GM18951 (cell line): ENCODE results near the gene STXBP2.

Experiments
- POLR2A ChIP-seq: IDR thresholded peaks from 4 replicates; pipeline ENCODE4 v1.6.1; 2011; ENCODE audit warnings: mild to moderate bottlenecking; ENCODE audit not compliant: insufficient read length, insufficient read depth; ENCODE audit errors: extremely low read depth
- in situ Hi-C: fragments of 300-500 bp; cut with MboI; formaldehyde crosslinking; loops from one replicate; pipeline ENCODE4 v1.12.0; 2022; ENCODE audit warnings: low sequenced_read_pairs, mixed read lengths, inconsistent platforms; ENCODE audit not compliant: unreplicated experiment

STXBP2 gene

GRCh38 chr19:7607212-7607873, 29.6 kb upstream of the STXBP2 start:
- no peak for TF ChIP-seq POLR2A

DNA sequence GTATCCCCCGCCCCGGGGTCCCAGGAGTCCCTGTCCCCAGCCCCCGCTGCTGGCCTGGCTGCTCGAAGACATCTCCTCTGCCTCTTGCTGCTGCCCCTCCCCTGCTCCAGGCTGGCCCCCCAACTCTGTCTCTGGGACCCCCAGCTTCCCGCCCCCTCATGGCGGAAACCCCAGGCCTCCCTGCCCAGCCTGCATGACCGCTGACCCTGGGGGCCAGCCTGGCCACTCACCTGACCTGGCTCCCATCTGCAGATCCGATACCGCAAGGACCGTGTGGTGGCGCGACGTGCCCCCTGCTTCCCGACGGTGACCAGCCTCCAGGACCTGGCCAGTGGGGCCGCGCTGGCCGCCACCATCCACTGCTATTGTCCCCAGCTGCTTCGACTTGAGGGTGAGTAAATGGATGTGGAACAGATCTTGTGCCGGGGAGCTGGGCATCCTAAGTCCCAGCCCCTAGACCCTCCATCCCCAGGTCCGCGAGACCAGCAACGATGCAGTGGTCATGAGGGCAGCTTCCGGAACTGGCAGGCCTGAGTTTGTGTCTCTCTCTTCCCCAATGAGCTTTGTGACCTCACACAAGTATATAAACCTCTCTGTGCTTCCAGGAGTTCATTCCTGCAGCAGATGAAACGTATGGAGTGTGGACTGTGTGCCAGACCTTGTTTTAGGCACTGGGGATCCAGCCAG, 28.9 kb upstream of the STXBP2 start:
- in situ Hi-C loops, result no loop called here

More at GRCh38 chr19:7607212-7607873, 29.6 kb upstream of the STXBP2 start:
- in situ Hi-C loops, result no loop called here

GRCh38 chr19:7610491-7611240, 26.2 kb upstream of the STXBP2 start:
- in situ Hi-C loops, result no loop called here
- TF ChIP-seq POLR2A, result no peak

More for the DNA sequence above, 28.9 kb upstream of the STXBP2 start:
- TF ChIP-seq POLR2A, result no peak

GRCh38 chr19:7611541-7612279, 25.2 kb upstream of the STXBP2 start:
- no peak for TF ChIP-seq POLR2A
- in situ Hi-C loops, result no loop called here

DNA sequence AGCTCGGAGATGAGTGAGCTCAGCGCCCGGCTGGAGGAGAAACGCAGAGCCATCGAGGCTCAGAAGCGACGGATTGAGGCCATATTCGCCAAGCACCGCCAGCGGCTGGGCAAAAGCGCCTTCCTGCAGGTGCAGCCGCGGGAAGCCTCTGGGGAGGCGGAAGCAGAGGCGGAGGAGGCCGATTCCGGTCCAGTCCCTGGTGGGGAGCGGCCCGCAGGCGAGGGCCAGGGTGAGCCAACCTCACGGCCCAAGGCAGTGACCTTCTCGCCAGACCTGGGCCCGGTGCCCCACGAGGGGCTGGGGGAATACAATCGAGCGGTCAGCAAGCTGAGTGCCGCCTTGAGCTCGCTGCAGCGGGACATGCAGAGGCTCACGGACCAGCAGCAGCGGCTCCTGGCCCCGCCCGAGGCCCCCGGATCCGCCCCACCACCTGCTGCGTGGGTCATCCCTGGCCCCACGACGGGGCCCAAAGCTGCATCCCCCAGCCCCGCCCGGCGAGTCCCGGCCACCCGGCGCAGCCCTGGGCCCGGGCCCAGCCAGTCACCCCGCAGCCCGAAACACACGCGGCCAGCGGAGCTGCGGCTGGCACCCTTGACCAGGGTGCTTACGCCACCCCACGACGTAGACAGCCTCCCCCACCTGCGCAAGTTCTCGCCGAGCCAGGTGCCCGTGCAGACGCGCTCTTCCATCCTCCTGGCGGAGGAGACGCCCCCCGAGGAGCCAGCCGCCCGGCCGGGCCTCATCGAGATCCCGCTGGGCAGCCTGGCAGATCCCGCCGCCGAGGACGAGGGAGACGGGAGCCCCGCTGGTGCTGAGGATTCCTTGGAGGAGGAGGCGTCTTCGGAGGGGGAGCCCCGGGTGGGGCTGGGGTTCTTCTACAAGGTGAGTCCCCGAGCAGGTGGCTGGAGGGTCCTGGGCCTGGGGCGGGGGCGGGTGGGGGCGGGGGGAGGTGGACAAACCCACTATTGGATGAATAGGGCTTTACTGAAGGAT, 24.3 kb upstream of the STXBP2 start:
- no peak for TF ChIP-seq POLR2A
- in situ Hi-C loops, result no loop called here

DNA sequence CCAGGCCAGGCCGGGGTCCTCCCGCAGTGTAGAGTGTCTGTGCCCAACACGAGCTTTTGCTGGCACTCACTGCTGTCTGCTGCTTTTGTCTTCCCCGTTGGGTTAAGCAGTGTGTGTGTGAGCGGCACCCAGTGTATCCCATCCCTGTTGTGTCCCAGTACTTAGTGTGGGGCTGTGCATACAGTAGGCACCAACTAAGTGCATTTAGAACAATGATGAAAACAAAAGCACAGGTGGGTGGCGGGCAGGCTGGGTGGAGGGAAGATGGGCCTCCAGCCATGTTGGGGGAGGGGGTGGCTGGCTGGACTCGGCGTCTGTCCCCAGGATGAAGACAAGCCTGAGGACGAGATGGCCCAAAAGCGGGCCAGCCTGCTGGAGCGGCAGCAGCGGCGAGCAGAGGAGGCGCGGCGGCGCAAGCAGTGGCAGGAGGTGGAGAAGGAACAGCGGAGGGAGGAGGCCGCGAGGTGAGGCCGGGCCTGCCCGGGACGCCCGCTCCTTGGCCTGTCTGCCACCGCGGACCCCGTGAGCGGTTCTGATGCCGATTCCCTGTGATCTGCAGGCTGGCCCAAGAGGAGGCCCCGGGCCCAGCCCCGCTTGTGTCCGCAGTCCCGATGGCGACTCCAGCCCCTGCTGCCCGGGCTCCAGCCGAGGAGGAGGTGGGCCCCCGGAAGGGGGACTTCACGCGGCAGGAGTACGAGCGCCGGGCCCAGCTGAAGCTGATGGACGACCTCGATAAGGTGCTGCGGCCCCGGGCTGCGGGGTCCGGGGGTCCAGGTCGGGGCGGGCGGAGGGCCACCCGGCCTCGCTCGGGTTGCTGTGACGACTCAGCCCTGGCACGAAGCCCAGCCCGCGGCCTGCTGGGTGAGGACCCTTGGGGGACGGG, 21.8 kb upstream of the STXBP2 start:
- in situ Hi-C loops, result no loop called here

DNA sequence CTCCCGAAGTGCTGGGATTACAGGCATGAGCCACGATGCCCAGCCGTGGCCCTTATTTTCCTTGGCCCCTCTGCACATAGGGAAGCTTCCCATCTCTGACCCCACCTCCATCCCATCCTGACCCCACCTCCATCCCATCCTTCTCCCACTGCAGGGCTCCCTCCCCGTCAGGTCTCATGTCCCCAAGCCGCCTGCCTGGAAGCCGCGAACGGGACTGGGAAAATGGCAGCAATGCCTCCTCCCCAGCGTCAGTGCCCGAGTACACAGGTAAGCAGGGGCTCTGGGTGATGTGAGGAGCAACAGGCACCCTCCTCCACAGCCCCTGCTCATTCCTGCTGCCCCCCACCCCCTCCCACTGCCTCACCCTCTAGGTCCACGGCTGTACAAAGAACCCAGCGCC, 19.7 kb upstream of the STXBP2 start:
- in situ Hi-C loops, result no loop called here

More for the DNA sequence above, 21.8 kb upstream of the STXBP2 start:
- no peak for TF ChIP-seq POLR2A

GRCh38 chr19:7617735-7618134, 19.2 kb upstream of the STXBP2 start:
- in situ Hi-C loops, result no loop called here
- no peak for TF ChIP-seq POLR2A

More for the DNA sequence above, 19.7 kb upstream of the STXBP2 start:
- no peak for TF ChIP-seq POLR2A

- TF ChIP-seq POLR2A, result no peak
- in situ Hi-C loops, result no loop called here
These were observed 18.6 kb upstream of the STXBP2 start for GRCh38 chr19:7618348-7618747.

DNA sequence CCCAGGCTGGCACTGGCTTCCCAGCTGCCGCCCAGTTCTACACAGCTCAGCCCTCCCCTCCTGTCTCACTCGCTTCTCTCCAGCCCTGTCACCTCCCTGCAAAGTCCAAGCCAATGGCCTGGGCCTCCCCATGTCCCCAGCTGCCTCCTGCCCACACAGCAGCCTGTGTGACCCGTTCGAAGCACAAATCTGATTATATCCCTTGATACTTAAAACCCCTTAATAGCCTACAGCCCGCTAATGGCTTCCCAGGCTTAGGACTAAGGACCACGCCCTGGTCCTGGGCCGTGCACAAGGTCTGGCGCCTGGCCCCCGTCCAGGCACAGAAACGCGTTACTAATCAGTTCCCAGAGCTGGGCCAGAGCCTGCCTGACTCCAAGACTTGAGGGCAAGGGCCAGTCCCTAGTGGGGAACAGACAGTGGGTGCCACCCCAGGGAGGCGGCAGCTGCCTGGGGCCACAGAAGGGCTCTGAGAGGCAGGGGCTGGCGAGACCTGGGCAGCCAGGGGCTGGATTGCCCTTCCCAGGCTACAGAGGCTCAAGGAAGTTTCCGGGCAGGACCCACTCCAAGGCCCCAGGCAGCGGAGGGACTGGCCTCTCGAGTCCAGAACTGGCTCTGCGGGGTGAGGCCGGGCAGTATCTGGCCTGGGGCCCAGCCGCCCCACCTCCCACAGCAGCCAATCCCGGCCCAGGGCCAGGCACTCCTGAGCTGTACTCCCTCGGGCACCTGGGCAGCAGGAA, 18.0 kb upstream of the STXBP2 start:
- in situ Hi-C loops, result no loop called here
- no peak for TF ChIP-seq POLR2A
